Smooth muscle cell of the pulmonary artery (primary cell): ENCODE data around the gene PDLIM1. TPM values are rescaled to one million over a fixed set of nuclear protein-coding genes. Genes with fewer than 3 reads are reported as not detected.

ENCODE experiments used
- total RNA-seq: library from RNA; depleted of rRNA; stranded (reverse); fragments of >200 nt; gene quantifications from 2 replicates; pipeline ENCODE4 v1.2.3, GENCODE V29; 2014

PDLIM1 gene, protein sequence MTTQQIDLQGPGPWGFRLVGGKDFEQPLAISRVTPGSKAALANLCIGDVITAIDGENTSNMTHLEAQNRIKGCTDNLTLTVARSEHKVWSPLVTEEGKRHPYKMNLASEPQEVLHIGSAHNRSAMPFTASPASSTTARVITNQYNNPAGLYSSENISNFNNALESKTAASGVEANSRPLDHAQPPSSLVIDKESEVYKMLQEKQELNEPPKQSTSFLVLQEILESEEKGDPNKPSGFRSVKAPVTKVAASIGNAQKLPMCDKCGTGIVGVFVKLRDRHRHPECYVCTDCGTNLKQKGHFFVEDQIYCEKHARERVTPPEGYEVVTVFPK
- total RNA-seq: 25.7 and 37.0 TPM in 2 replicates

DNA sequence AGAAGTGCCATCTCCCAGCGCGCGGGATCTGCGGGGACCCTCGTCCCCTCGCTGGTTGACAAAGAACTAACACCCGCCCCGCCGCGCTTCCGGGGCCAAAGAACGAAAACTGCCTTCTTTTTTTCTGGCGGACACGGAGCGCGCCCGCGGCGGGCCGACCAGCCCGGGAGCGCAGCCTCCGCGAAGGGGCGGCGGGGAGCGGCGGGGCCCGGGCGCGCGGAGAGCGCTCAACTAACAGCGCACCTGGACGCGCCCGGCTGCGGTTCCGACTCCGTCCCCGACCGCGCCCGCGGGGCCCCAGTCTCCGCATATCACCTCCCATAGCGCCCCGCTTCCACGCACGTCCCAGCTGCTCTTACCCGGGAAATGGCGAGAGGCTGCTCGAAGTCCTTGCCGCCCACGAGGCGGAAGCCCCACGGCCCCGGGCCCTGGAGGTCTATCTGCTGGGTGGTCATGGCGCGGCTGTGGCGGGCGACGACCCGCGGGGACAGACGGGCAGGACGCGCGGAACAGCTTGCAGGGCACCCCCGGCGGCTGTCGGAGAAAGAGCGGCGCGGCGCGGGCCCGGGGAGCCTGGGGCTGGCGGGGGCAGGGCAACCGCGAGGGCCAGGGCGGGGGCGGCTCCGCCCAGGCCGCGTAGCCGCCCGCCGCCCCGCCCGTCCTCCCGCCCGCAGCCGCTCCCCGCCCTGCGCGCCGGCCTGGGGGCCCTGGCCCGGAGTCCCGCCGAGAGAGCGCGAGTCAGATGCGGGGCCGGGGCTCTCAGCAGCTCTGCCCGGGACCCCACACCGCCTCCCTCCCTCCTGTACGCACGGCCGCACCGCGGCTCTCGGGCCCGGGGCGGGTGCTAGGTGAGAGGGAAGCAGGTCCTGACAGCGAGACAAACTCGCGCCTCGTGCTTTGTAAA lies at the start of gene PDLIM1:
PDLIM1 (minus strand) TSS at position 543 of the 904 bp plus-strand sequence; CDS start at position 455, 88 bp downstream.

DNA sequence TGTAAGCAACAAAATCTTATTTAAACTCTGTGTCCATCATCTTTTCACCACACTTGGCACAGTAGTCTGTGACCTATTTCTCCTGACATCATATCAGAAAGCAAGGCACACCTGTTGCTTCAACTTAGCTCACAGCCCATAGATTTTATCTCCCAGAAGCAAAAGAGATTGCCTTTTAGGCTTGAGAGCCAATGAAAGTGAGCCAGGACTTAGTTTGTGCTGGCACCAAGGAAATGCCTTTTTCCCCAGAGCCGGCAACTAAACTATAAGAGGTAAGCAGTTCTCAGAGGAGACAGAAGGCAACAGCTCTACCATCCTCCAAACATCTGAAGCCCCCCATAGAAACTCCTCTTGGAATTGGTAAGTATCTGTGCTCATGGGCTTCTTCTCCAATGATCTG lies 96.9 kb downstream of the PDLIM1 start, which contains the start of gene ACSM6:
ACSM6 (plus strand) TSS at position 295 of the 400 bp plus-strand sequence. CDS start 248 bp downstream, outside the sequence.

Other genes starting within 250 kb of the PDLIM1 start
- gene CYP2C8, start 221.5 kb downstream of the PDLIM1 start, total RNA-seq: 0.07 TPM in 1 of 2 replicates, not detected in the other
- gene ACSM6, start 96.8 kb downstream of the PDLIM1 start, total RNA-seq: not detected in 2 replicates